HL-60 (cell line): Measurements from ENCODE around the gene P3H2.

Experiments used
- GABPA ChIP-seq: IDR thresholded peaks from 2 replicates; pipeline ENCODE4 v1.6.1; 2012; ENCODE audit warnings: low read depth
- POLR2AphosphoS5 ChIP-seq: IDR thresholded peaks from 2 replicates; pipeline ENCODE4 v1.6.1; 2012; ENCODE audit warnings: low read depth
- REST ChIP-seq: IDR thresholded peaks from 2 replicates; pipeline ENCODE4 v1.6.1; 2012; ENCODE audit warnings: low read depth; ENCODE audit not compliant: insufficient replicate concordance
- TF ChIP-seq, protein P1 (sequence below): IDR thresholded peaks from one replicate; pipeline ENCODE4 v1.5.1; 2011; ENCODE audit warnings: low read length, control low read depth, inconsistent platforms; ENCODE audit not compliant: insufficient read depth

DNA sequence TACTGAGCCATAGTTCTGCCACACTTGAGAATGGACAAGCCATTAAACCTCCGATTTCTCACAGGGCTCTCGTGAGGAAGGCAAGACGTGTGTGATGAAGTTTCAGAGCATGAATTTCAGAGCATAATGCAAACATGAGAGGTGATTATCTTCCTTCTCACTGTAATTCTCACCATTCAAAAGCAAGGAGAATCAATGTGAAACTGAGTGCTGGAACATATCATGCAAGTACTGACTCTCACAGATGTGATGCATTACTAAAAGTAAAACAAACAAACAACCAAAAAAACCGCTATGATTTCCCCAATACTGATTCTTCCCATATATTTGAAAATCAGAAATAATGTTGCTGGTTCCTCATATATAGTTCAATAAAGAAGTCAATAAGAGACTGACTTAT is 23.7 kb downstream of the P3H2 start:
- TF ChIP-seq, protein P1, sequence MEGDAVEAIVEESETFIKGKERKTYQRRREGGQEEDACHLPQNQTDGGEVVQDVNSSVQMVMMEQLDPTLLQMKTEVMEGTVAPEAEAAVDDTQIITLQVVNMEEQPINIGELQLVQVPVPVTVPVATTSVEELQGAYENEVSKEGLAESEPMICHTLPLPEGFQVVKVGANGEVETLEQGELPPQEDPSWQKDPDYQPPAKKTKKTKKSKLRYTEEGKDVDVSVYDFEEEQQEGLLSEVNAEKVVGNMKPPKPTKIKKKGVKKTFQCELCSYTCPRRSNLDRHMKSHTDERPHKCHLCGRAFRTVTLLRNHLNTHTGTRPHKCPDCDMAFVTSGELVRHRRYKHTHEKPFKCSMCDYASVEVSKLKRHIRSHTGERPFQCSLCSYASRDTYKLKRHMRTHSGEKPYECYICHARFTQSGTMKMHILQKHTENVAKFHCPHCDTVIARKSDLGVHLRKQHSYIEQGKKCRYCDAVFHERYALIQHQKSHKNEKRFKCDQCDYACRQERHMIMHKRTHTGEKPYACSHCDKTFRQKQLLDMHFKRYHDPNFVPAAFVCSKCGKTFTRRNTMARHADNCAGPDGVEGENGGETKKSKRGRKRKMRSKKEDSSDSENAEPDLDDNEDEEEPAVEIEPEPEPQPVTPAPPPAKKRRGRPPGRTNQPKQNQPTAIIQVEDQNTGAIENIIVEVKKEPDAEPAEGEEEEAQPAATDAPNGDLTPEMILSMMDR = no peak
- TF ChIP-seq REST (no peak), POLR2AphosphoS5 (no peak), GABPA (no peak)
